ENCODE results near the gene SH3BGRL2.
"Not testable (repeated sequence)": the region's sequence is repeated elsewhere in the genome, so short reads cannot be mapped to it uniquely, and the experiment has no call there.

SH3BGRL2 gene

GRCh38 chr6:79734374-79734773, 103.2 kb downstream of the SH3BGRL2 start:
- no peak overlapping the region for H3K4me3 ChIP-seq (ENCODE audit: insufficient read depth, low read depth, low read length, poor library complexity, severe bottlenecking)
- no peaks in the 10 kb centered on the region for H3K36me3 ChIP-seq (ENCODE audit: control insufficient read depth, insufficient read depth, low read length)
- no peaks in the 10 kb centered on the region for H3K4me1 ChIP-seq (ENCODE audit: control insufficient read depth, insufficient read depth, low read length, poor library complexity, severe bottlenecking)
- no peak for DNase-seq
- no peaks in the 10 kb centered on the region for H3K9me3 ChIP-seq (ENCODE audit: control insufficient read depth, low read length)
- H3K27me3 ChIP-seq (replicated peaks; ENCODE audit: control insufficient read depth, insufficient read depth, low read length, poor library complexity, severe bottlenecking): no peaks in the 10 kb centered on the region
- no peak overlapping the region for H3K27ac ChIP-seq (ENCODE audit: insufficient read depth, low read length, poor library complexity, severe bottlenecking)

DNA sequence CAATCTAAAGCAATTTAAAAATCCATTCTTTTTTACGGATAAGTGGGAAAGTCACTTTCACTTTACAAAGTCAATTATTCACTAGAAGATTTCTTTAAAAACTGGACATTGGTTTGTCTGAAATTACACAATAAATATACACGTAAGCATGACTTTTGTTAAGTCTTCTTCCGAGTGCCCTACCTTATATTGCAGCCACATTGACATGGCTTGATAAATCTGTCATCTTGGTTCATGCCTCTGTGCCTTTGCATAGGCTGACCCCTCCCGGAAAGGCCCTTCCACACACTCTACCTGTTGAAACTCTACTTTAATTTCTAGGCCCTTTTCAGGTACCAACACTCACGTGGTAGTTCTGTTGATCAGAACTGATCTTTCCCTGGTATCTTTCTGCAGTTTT, 104.1 kb downstream of the SH3BGRL2 start:
- Histone ChIP-seq H3K36me3 (ENCODE audit: control insufficient read depth, insufficient read depth, low read length) (no peaks in the 10 kb centered on the region), H3K27me3 (replicated peaks; ENCODE audit: control insufficient read depth, insufficient read depth, low read length, poor library complexity, severe bottlenecking) (no peaks in the 10 kb centered on the region), H3K9me3 (ENCODE audit: control insufficient read depth, low read length) (no peaks in the 10 kb centered on the region), H3K4me3 (ENCODE audit: insufficient read depth, low read depth, low read length, poor library complexity, severe bottlenecking) (no peak overlapping the region), H3K27ac (ENCODE audit: insufficient read depth, low read length, poor library complexity, severe bottlenecking) (no peak overlapping the region), H3K4me1 (ENCODE audit: control insufficient read depth, insufficient read depth, low read length, poor library complexity, severe bottlenecking) (no peaks in the 10 kb centered on the region)
- DNase-seq: no peak

DNA sequence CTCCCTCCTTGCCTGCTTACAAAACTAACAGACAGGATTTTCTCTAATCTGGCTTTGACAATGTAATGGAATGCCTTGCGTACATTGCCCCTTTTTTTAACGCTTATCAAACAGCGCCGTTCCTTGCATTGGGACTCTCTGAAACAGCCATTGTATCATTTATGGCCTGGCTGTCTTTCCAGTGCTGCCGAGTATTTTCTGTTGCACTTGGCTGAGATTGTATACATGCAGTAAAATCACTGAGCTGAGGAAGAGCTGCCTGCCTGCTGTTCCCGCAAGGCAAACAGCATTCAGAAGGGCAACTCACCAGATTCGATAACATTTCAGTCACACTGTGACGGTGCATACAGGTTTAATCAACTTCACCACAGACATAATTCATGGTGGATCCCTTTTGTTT, 106.0 kb downstream of the SH3BGRL2 start:
- H3K27ac ChIP-seq (ENCODE audit: insufficient read depth, low read length, poor library complexity, severe bottlenecking): no peak overlapping the region
- no peaks in the 10 kb centered on the region for H3K27me3 ChIP-seq (replicated peaks; ENCODE audit: control insufficient read depth, insufficient read depth, low read length, poor library complexity, severe bottlenecking)
- no peaks in the 10 kb centered on the region for H3K9me3 ChIP-seq (ENCODE audit: control insufficient read depth, low read length)
- DNase-seq: no peak
- no peak overlapping the region for H3K4me3 ChIP-seq (ENCODE audit: insufficient read depth, low read depth, low read length, poor library complexity, severe bottlenecking)
- no peaks in the 10 kb centered on the region for H3K4me1 ChIP-seq (ENCODE audit: control insufficient read depth, insufficient read depth, low read length, poor library complexity, severe bottlenecking)
- H3K36me3 ChIP-seq (ENCODE audit: control insufficient read depth, insufficient read depth, low read length): no peaks in the 10 kb centered on the region

- Histone ChIP-seq H3K9me3 (ENCODE audit: control insufficient read depth, low read length) (no peaks in the 10 kb centered on the region), H3K4me1 (ENCODE audit: control insufficient read depth, insufficient read depth, low read length, poor library complexity, severe bottlenecking) (no peaks in the 10 kb centered on the region), H3K4me3 (ENCODE audit: insufficient read depth, low read depth, low read length, poor library complexity, severe bottlenecking) (no peak overlapping the region), H3K27me3 (replicated peaks; ENCODE audit: control insufficient read depth, insufficient read depth, low read length, poor library complexity, severe bottlenecking) (no peaks in the 10 kb centered on the region), H3K36me3 (ENCODE audit: control insufficient read depth, insufficient read depth, low read length) (no peaks in the 10 kb centered on the region), H3K27ac (ENCODE audit: insufficient read depth, low read length, poor library complexity, severe bottlenecking) (no peak overlapping the region)
- no peak for DNase-seq
Observed at GRCh38 chr6:79742030-79742429, 110.9 kb downstream of the SH3BGRL2 start.

- H3K9me3 ChIP-seq (ENCODE audit: control insufficient read depth, low read length); H3K36me3 ChIP-seq (ENCODE audit: control insufficient read depth, insufficient read depth, low read length); H3K4me3 ChIP-seq (ENCODE audit: insufficient read depth, low read depth, low read length, poor library complexity, severe bottlenecking); H3K27ac ChIP-seq (ENCODE audit: insufficient read depth, low read length, poor library complexity, severe bottlenecking); DNase-seq; H3K4me1 ChIP-seq (ENCODE audit: control insufficient read depth, insufficient read depth, low read length, poor library complexity, severe bottlenecking); H3K27me3 ChIP-seq (replicated peaks; ENCODE audit: control insufficient read depth, insufficient read depth, low read length, poor library complexity, severe bottlenecking): not testable (repeated sequence)
Observed at GRCh38 chr6:79745282-79745681, 114.2 kb downstream of the SH3BGRL2 start.

DNA sequence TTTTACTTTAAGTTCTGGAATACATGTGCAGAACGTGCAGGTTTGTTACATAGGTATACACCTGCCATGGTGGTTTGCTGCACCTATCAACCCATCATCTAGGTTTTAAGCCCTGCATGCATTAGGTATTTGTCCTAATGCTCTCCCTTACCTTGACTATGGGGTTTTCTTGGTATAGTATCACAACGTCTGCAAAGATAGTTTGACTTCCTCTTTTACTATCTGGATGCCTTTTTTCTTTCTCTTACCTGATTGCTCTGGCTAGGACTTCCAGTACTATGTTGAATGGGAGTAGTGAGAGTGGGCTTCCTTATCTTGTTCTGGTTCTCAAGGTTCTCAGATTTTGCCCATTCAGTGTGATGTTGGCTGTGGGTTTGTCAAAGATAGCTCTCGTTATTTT, 115.2 kb downstream of the SH3BGRL2 start:
- DNase-seq; H3K9me3 ChIP-seq (ENCODE audit: control insufficient read depth, low read length); H3K27ac ChIP-seq (ENCODE audit: insufficient read depth, low read length, poor library complexity, severe bottlenecking); H3K4me3 ChIP-seq (ENCODE audit: insufficient read depth, low read depth, low read length, poor library complexity, severe bottlenecking); H3K4me1 ChIP-seq (ENCODE audit: control insufficient read depth, insufficient read depth, low read length, poor library complexity, severe bottlenecking); H3K27me3 ChIP-seq (replicated peaks; ENCODE audit: control insufficient read depth, insufficient read depth, low read length, poor library complexity, severe bottlenecking); H3K36me3 ChIP-seq (ENCODE audit: control insufficient read depth, insufficient read depth, low read length): not testable (repeated sequence)

DNA sequence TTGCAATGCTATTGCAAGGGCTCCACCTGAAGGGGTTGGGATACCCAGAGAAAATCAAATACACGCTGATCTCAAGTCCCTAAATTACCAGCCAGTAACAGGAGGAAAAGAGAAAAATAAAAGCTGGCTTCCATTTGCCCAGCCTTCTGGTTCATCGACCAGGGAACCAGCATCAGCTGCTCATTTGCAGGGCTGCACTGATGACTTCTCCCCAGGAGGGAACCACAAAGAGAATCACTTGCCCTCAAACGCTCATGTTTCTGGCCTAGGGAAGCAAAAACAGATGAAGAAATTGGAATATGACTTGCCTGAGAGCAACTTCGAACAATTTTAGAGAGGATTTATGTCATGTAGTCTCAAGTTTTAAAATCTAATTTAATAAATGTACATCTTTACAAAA, 119.7 kb downstream of the SH3BGRL2 start:
- Histone ChIP-seq H3K27ac (ENCODE audit: insufficient read depth, low read length, poor library complexity, severe bottlenecking) (no peak overlapping the region), H3K4me3 (ENCODE audit: insufficient read depth, low read depth, low read length, poor library complexity, severe bottlenecking) (no peak overlapping the region), H3K36me3 (ENCODE audit: control insufficient read depth, insufficient read depth, low read length) (no peaks in the 10 kb centered on the region), H3K27me3 (replicated peaks; ENCODE audit: control insufficient read depth, insufficient read depth, low read length, poor library complexity, severe bottlenecking) (no peaks in the 10 kb centered on the region), H3K4me1 (ENCODE audit: control insufficient read depth, insufficient read depth, low read length, poor library complexity, severe bottlenecking) (no peaks in the 10 kb centered on the region), H3K9me3 (ENCODE audit: control insufficient read depth, low read length) (no peaks in the 10 kb centered on the region)
- DNase-seq: no peak
